ENCODE measurements around the gene ASTN2.

- no peak for TF ChIP-seq CTCF (IDR thresholded peaks at IDR 0.05 in 8 of 11, conservative IDR thresholded peaks at IDR 0.05 in 3 of 11)
- no peak for TF ChIP-seq POLR2AphosphoS5 (IDR thresholded peaks at IDR 0.05)
These were observed 181.8 kb downstream of the ASTN2 start for GRCh38 chr9:117233016-117233415.

Data from spleen (tissue), 7 donors.